Adrenal gland (tissue), 5 donors: ENCODE results near the gene NDUFAF5.

Source experiments
- POLR2A ChIP-seq, 2 donors: fragments of 450-650 bp; IDR thresholded peaks; one replicate each; pipeline ENCODE4 v1.6.1; 2017; ENCODE audit warnings: antibody characterized with exemption in 2 of 2, mild to moderate bottlenecking in 2 of 2, moderate library complexity in 1 of 2
- TF ChIP-seq, protein P1 (sequence below), 6 experiments: fragments of 450-650 bp in 4 of 6; fragments of 200-600 bp in 2 of 6; sonication (generic) in 1 of 6; IDR thresholded peaks; 1 replicate in 5 of 6; 2 replicates in 1 of 6; pipeline versions ENCODE4 v1.5.1 to v1.8.0; 2016 to 2021; ENCODE audit warnings: antibody characterized with exemption in 6 of 6, mild to moderate bottlenecking in 2 of 6, moderate library complexity in 1 of 6
- donor health status: DM: no; HTN: no; CAD: no.

GRCh38 chr20:13753436-13754036 is 31.3 kb upstream of the NDUFAF5 start:
- TF ChIP-seq, protein P1, sequence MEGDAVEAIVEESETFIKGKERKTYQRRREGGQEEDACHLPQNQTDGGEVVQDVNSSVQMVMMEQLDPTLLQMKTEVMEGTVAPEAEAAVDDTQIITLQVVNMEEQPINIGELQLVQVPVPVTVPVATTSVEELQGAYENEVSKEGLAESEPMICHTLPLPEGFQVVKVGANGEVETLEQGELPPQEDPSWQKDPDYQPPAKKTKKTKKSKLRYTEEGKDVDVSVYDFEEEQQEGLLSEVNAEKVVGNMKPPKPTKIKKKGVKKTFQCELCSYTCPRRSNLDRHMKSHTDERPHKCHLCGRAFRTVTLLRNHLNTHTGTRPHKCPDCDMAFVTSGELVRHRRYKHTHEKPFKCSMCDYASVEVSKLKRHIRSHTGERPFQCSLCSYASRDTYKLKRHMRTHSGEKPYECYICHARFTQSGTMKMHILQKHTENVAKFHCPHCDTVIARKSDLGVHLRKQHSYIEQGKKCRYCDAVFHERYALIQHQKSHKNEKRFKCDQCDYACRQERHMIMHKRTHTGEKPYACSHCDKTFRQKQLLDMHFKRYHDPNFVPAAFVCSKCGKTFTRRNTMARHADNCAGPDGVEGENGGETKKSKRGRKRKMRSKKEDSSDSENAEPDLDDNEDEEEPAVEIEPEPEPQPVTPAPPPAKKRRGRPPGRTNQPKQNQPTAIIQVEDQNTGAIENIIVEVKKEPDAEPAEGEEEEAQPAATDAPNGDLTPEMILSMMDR (IDR thresholded peaks at IDR 0.05): no peak
- TF ChIP-seq POLR2A (IDR thresholded peaks at IDR 0.05): no peak
